DOHH2 (cell line): ENCODE results near the gene NMRK1.

Experiments used
- EZH2phosphoT487 ChIP-seq: fragments of 200-600 bp; sonication (generic); IDR thresholded peaks from 2 replicates; pipeline ENCODE4 v1.6.1; 2017; ENCODE audit warnings: borderline replicate concordance, mild to moderate bottlenecking, antibody characterized with exemption, low read length, moderate library complexity, mixed read lengths
- TF ChIP-seq, protein P1 (sequence below): fragments of 200-600 bp; sonication (generic); IDR thresholded peaks from one replicate; pipeline ENCODE4 v1.5.1; 2014; ENCODE audit warnings: antibody characterized with exemption, mild to moderate bottlenecking, low read depth, low read length; ENCODE audit not compliant: poor library complexity, severe bottlenecking

DNA sequence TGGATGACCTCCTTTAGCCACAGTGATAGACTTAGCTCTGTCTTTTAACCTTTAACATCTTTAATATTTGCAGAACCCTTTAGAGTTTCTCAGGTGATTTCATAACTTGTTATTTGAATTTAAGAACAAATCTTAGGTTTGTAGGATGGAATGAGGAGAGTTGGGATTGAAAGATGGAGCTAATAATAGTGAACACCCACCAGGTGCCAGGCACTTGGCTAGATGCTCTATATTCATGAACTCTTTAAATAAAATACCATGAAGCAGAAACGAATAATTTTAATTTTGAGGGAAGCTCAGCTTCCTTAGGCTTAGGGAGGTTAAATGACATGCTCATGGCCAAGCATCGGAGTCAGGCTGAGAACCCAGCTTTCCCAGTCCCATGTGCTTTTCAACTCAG, 40.4 kb downstream of the NMRK1 start:
- TF ChIP-seq, protein P1, sequence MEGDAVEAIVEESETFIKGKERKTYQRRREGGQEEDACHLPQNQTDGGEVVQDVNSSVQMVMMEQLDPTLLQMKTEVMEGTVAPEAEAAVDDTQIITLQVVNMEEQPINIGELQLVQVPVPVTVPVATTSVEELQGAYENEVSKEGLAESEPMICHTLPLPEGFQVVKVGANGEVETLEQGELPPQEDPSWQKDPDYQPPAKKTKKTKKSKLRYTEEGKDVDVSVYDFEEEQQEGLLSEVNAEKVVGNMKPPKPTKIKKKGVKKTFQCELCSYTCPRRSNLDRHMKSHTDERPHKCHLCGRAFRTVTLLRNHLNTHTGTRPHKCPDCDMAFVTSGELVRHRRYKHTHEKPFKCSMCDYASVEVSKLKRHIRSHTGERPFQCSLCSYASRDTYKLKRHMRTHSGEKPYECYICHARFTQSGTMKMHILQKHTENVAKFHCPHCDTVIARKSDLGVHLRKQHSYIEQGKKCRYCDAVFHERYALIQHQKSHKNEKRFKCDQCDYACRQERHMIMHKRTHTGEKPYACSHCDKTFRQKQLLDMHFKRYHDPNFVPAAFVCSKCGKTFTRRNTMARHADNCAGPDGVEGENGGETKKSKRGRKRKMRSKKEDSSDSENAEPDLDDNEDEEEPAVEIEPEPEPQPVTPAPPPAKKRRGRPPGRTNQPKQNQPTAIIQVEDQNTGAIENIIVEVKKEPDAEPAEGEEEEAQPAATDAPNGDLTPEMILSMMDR, result no peak
- TF ChIP-seq EZH2phosphoT487, result no peak
